Hepatocyte (in vitro differentiated cells): Measurements from ENCODE around the gene CCDC18. TPM values are rescaled to one million over a fixed set of nuclear protein-coding genes. Genes with fewer than 3 reads are reported as not detected.

Experiments used
- DNase-seq: peaks from one replicate; pipeline ENCODE4 v3.0.0-alpha.2; 2016; ENCODE audit warnings: low spot score
- H2AFZ ChIP-seq: fragments of 200-600 bp; sonication (generic); 2 replicates; pipeline ENCODE4 v1.6.0; 2016; ENCODE audit warnings: antibody characterized with exemption, mild to moderate bottlenecking
- H3K27ac ChIP-seq: fragments of 200-600 bp; sonication (generic); 2 replicates; pipeline ENCODE4 v1.5.1; 2016; ENCODE audit warnings: mild to moderate bottlenecking
- H3K27me3 ChIP-seq: fragments of 200-600 bp; sonication (generic); 2 replicates; pipeline ENCODE4 v1.6.1; 2016
- H3K36me3 ChIP-seq: fragments of 200-600 bp; sonication (generic); replicated peaks from 2 replicates; pipeline ENCODE4 v1.5.1; 2016; ENCODE audit warnings: low read depth; ENCODE audit not compliant: insufficient read depth
- H3K4me1 ChIP-seq: fragments of 200-600 bp; sonication (generic); 2 replicates; pipeline ENCODE4 v1.5.1; 2016; ENCODE audit warnings: mild to moderate bottlenecking, moderate library complexity; ENCODE audit not compliant: insufficient read depth
- H3K4me2 ChIP-seq: fragments of 200-600 bp; sonication (generic); 2 replicates; pipeline ENCODE4 v1.6.0; 2016
- H3K4me3 ChIP-seq: fragments of 200-600 bp; sonication (generic); 2 replicates; pipeline ENCODE4 v1.5.1; 2016; ENCODE audit warnings: mild to moderate bottlenecking
- H3K79me2 ChIP-seq: fragments of 200-600 bp; sonication (generic); 2 replicates; pipeline ENCODE4 v1.6.0; 2017; ENCODE audit warnings: mild to moderate bottlenecking
- H3K9me2 ChIP-seq: fragments of 200-600 bp; sonication (generic); replicated peaks from 2 replicates; pipeline ENCODE4 v1.6.0; 2017; ENCODE audit warnings: mild to moderate bottlenecking; ENCODE audit not compliant: insufficient read depth
- H3K9me3 ChIP-seq: fragments of 200-600 bp; sonication (generic); 2 replicates; pipeline ENCODE4 v1.5.1; 2016; ENCODE audit warnings: low read depth, mild to moderate bottlenecking
- H4K20me1 ChIP-seq: fragments of 200-600 bp; sonication (generic); 2 replicates; pipeline ENCODE4 v1.6.0; 2016; ENCODE audit warnings: mild to moderate bottlenecking; ENCODE audit not compliant: insufficient read depth, poor library complexity, severe bottlenecking
- CTCF ChIP-seq: fragments of 200-600 bp; sonication (generic); IDR thresholded peaks from 2 replicates; pipeline ENCODE4 v1.5.1; 2016; ENCODE audit warnings: antibody characterized with exemption, mild to moderate bottlenecking; ENCODE audit not compliant: poor library complexity
- EZH2 ChIP-seq: fragments of 200-600 bp; sonication (generic); IDR thresholded peaks from 2 replicates; pipeline ENCODE4 v1.6.1; 2016; ENCODE audit warnings: antibody characterized with exemption, mild to moderate bottlenecking, borderline replicate concordance
- EZH2phosphoT487 ChIP-seq: fragments of 200-600 bp; sonication (generic); IDR thresholded peaks from one replicate; pipeline ENCODE4 v1.6.1; 2018; ENCODE audit warnings: antibody characterized with exemption, mild to moderate bottlenecking, low read depth, moderate library complexity; ENCODE audit not compliant: unreplicated experiment, severe bottlenecking
- WGBS: methylation state at CpG from one replicate; pipeline ENCODE4 v1.1.6; 2016; ENCODE audit warnings: low lambda C conversion rate; ENCODE audit errors: missing lambda C conversion rate; 5-methylcytosine and 5-hydroxymethylcytosine counted together
- polyA plus RNA-seq: library from polyadenylated mRNA; unstranded; fragments of >200 nt; fragmentation: Nextera tagmentation; extraction: Ambion mirVana; gene quantifications from 2 replicates; pipeline ENCODE4 v1.2.1, GENCODE V29; 2016
- total RNA-seq: library from RNA; depleted of rRNA; stranded (reverse); fragments of >200 nt; gene quantifications from 2 replicates; pipeline ENCODE4 v1.2.3, GENCODE V29; 2014

The CCDC18 gene
- total and polyA plus RNA-seq, 2 experiments from 2014 or later, result 4.9 to 6.8 TPM

DNA sequence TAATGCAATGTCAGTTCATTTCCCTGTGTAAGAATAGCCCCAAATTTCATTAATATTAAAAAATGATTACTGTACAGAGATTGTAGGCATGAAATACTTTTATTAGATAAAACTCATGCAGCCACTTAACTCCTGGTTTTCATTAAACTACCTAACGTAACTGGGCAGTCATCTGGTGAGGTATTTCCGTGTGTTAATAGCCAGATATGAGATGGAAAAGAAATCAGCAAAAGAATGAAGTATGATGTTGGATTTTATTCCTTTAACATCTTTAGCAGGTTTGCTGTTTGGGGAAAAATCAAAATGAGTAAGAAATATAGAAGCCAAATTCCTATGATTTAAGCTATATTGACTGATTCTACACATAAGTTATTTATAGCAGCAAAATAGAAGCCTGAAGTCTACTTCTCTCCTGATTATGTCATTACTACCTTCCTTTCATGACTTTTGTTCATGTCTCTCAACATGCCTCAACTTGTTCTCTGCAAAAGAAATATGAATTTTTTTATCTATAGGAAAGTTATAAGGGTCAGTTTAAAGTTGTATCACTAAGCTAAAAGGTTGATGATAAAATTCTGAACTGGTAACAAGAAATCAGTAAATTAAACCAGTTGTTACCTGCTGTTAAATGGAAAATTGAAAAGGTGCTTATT is 42.6 kb downstream of the CCDC18 start:
- no peak overlapping the region for H3K4me3 ChIP-seq
- H4K20me1 ChIP-seq, result no peaks in the 10 kb centered on the region
- 88% methylated on average over 2 of the region's 2 CpGs for WGBS
- H3K36me3 ChIP-seq, result no peaks in the 10 kb centered on the region
- no peaks in the 10 kb centered on the region for H3K27me3 ChIP-seq
- no peak overlapping the region for H3K4me2 ChIP-seq
- no peak overlapping the region for H2AFZ ChIP-seq
- H3K79me2 ChIP-seq, result no peaks in the 10 kb centered on the region
- no peaks in the 10 kb centered on the region for H3K4me1 ChIP-seq
- TF ChIP-seq EZH2phosphoT487 (no peak), CTCF (no peak), EZH2 (no peak)
- no peaks in the 10 kb centered on the region for H3K9me3 ChIP-seq
- no peak overlapping the region for H3K27ac ChIP-seq
- H3K9me2 ChIP-seq, result no peaks in the 10 kb centered on the region
- no peak for DNase-seq

DNA sequence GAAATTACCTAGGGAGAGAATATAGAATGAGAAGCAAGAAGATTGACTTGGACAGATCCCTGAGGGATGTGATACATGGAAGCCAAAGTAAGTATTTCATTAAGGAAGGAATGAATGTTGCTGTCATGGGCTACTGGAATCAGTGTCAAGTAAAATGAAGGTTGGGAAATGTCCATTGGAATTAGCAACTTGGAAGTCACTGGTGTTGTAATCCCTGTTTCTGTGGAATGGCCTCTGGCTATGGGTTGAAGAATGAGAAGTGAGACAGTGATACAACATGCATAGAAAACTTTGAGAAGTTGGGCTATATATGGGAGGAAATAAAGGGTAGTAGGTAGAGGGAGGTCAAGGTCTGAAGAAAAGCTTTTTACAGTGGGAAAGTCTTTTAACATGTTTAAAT is 54.7 kb downstream of the CCDC18 start:
- Histone ChIP-seq H3K4me2 (no peak overlapping the region), H3K4me3 (no peak overlapping the region), H3K27me3 (no peaks in the 10 kb centered on the region), H3K36me3 (no peaks in the 10 kb centered on the region), H2AFZ (no peak overlapping the region), H3K4me1 (no peaks in the 10 kb centered on the region), H3K9me2 (no peaks in the 10 kb centered on the region), H4K20me1 (no peaks in the 10 kb centered on the region), H3K9me3 (no peaks in the 10 kb centered on the region), H3K27ac (no peak overlapping the region), H3K79me2 (no peaks in the 10 kb centered on the region)
- no peak for TF ChIP-seq EZH2
- no peak for DNase-seq

- Histone ChIP-seq H3K4me3 (no peak overlapping the region), H3K4me1 (no peaks in the 10 kb centered on the region), H3K9me3 (no peaks in the 10 kb centered on the region), H3K27ac (no peak overlapping the region), H4K20me1 (no peaks in the 10 kb centered on the region), H3K79me2 (no peaks in the 10 kb centered on the region), H3K4me2 (no peak overlapping the region), H2AFZ (no peak overlapping the region), H3K36me3 (no peaks in the 10 kb centered on the region), H3K9me2 (no peaks in the 10 kb centered on the region), H3K27me3 (no peaks in the 10 kb centered on the region)
- no peak for TF ChIP-seq CTCF
- TF ChIP-seq EZH2phosphoT487, result no peak
- TF ChIP-seq EZH2, result no peak
- no peak for DNase-seq
Observed at GRCh38 chr1:93237021-93237420, 56.5 kb downstream of the CCDC18 start.

DNA sequence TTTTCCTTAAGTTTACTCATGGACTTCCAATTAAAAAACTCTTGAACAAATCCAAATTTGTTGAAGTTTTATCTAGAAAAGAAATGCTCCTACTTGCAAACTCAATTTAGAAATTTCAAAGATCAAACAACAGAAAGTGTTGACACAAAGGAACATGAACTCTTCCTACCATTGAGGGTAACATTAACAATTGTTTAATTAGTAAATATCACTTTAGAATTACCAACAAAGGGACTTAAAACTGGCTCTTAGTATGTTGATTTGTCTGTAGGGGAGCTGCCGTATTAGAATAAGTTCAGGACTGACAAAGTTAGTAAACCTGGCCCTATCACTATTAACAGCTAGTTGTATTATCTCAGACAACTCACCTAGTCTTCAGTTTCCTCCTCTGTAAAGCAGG is 57.9 kb downstream of the CCDC18 start:
- Histone ChIP-seq H3K79me2 (no peaks in the 10 kb centered on the region), H3K4me1 (no peaks in the 10 kb centered on the region), H3K27ac (no peak overlapping the region), H4K20me1 (no peaks in the 10 kb centered on the region), H3K4me2 (no peak overlapping the region), H3K27me3 (no peaks in the 10 kb centered on the region), H3K9me3 (peaks cover 4% of the 10 kb centered on the region), H2AFZ (no peak overlapping the region), H3K9me2 (no peaks in the 10 kb centered on the region), H3K36me3 (no peaks in the 10 kb centered on the region), H3K4me3 (no peak overlapping the region)
- no peak for DNase-seq
- WGBS, result 88% methylated on average over 1 of the region's 1 CpG
- TF ChIP-seq EZH2, result no peak
- no peak for TF ChIP-seq CTCF
- TF ChIP-seq EZH2phosphoT487, result no peak
